Endothelial cell of umbilical vein (primary cell): ENCODE results near the gene CTNND2. TPM values are rescaled to one million over a fixed set of nuclear protein-coding genes. Genes with fewer than 3 reads are reported as not detected.

Experiments used
- BruUV-seq: library from RNA; stranded (reverse); fragments of 400-500 nt; replicated peaks from 2 replicates; lab custom pipeline; 2021; lab: Mats Ljungman, UMichigan
- CTCF ChIA-PET: fragments of 300-600, 350-600 bp; sonication (Branson Sonifier 250); formaldehyde crosslinking; loops from one replicate; lab custom pipeline; 2021; ENCODE audit warnings: antibody characterized with exemption, inconsistent platforms; lab: Charles Lee
- POLR2A ChIA-PET: fragments of 300-600, 350-600 bp; sonication (Branson Sonifier 250); formaldehyde crosslinking; loops from one replicate; lab custom pipeline; 2021; ENCODE audit warnings: antibody characterized with exemption, inconsistent platforms; lab: Charles Lee
- DNase-seq: peaks from one replicate; pipeline ENCODE4 v3.0.0-alpha.2; 2011; ENCODE audit warnings: low read depth, low spot score
- FAIRE-seq: peaks from 2 replicates; lab custom pipeline; 2011; peaks lifted over from hg19 to GRCh38; lab: Jason Lieb, UNC
- H2AFZ ChIP-seq: 2 replicates; pipeline ENCODE4 v1.6.0; 2012; ENCODE audit warnings: low read depth, low read length, control low read depth, inconsistent platforms
- H3K27ac ChIP-seq: 2 replicates; pipeline ENCODE4 v1.5.1; 2011; ENCODE audit warnings: low read depth, mild to moderate bottlenecking, control low read depth, low read length, moderate library complexity; ENCODE audit not compliant: insufficient read depth
- H3K27me3 ChIP-seq, 2 experiments: 2 replicates each; pipeline versions ENCODE4 v1.6.0 to v1.6.1; 2011; ENCODE audit warnings: low read length in 2 of 2, mixed read lengths in 1 of 2; ENCODE audit not compliant: control insufficient read depth in 2 of 2, insufficient read depth in 2 of 2
- H3K36me3 ChIP-seq, 2 experiments: 2 replicates in 1 of 2; 3 replicates in 1 of 2; pipeline ENCODE4 v1.5.1; 2011; ENCODE audit warnings: low read length in 2 of 2, mild to moderate bottlenecking in 1 of 2, moderate library complexity in 1 of 2; ENCODE audit not compliant: control insufficient read depth in 2 of 2, insufficient read depth in 2 of 2; ENCODE audit errors: extremely low read depth in 1 of 2
- H3K4me1 ChIP-seq: 3 replicates; pipeline ENCODE4 v1.5.1; 2011; ENCODE audit warnings: mild to moderate bottlenecking, low read length; ENCODE audit not compliant: control insufficient read depth, insufficient read depth; ENCODE audit errors: extremely low read depth
- H3K4me2 ChIP-seq: 2 replicates; pipeline ENCODE4 v1.6.1; 2011; ENCODE audit warnings: low read length, control low read depth, mixed read lengths; ENCODE audit not compliant: insufficient read depth
- H3K4me3 ChIP-seq, 3 experiments: fragments of 200-600 bp in 1 of 3; sonication (generic), shearing (Covaris generic) in 1 of 3; replicated peaks in 1 of 3; 2 replicates each; pipeline ENCODE4 v1.5.1; 2011 to 2016; ENCODE audit warnings: control low read depth in 3 of 3, low read length in 3 of 3, mild to moderate bottlenecking in 2 of 3, inconsistent platforms in 1 of 3, low read depth in 1 of 3, moderate library complexity in 1 of 3; ENCODE audit not compliant: insufficient read depth in 1 of 3
- H3K79me2 ChIP-seq: 2 replicates; pipeline ENCODE4 v1.6.0; 2012; ENCODE audit warnings: low read length, inconsistent platforms; ENCODE audit not compliant: control insufficient read depth, insufficient read depth
- H3K9ac ChIP-seq: replicated peaks from 2 replicates; pipeline ENCODE3; 2011; ENCODE audit warnings: low read length, control low read depth; ENCODE audit not compliant: insufficient read depth; ENCODE audit errors: extremely low read depth
- H3K9me1 ChIP-seq: replicated peaks from 3 replicates; pipeline ENCODE4 v1.6.0; 2011; ENCODE audit warnings: mild to moderate bottlenecking, low read length; ENCODE audit not compliant: control insufficient read depth, insufficient read depth; ENCODE audit errors: extremely low read depth
- H3K9me3 ChIP-seq: replicated peaks from 2 replicates; pipeline ENCODE4 v1.5.1; 2012; ENCODE audit warnings: low read length, inconsistent platforms; ENCODE audit not compliant: control insufficient read depth, insufficient read depth
- H4K20me1 ChIP-seq: replicated peaks from 2 replicates; pipeline ENCODE3; 2011; ENCODE audit warnings: mild to moderate bottlenecking, low read length; ENCODE audit not compliant: control insufficient read depth, insufficient read depth; ENCODE audit errors: extremely low read depth
- FOS ChIP-seq: IDR thresholded peaks from 2 replicates; pipeline ENCODE4 v1.6.1; 2011; ENCODE audit warnings: mild to moderate bottlenecking, low read length, moderate library complexity, borderline replicate concordance; ENCODE audit not compliant: insufficient read depth
- MYC ChIP-seq: IDR thresholded peaks from one replicate; pipeline ENCODE4 v1.6.1; 2011; ENCODE audit warnings: mild to moderate bottlenecking, low read depth, low read length
- dilution Hi-C: fragments of 300-500 bp; cut with MboI; formaldehyde crosslinking; loops from one replicate; pipeline ENCODE4 v1.15.0; 2019; ENCODE audit warnings: low sequenced_read_pairs; ENCODE audit not compliant: extremely low pct_ligation_motif_present
- intact Hi-C: fragments of 100-400 bp; cut with micrococcal nuclease; formaldehyde crosslinking; loops from one replicate; pipeline ENCODE4 v1.10.0; 2022
- polyA plus RNA-seq, 4 experiments: library from polyadenylated mRNA; depleted of rRNA in 3 of 4; stranded (reverse) in 3 of 4; unstranded in 1 of 4; fragments of >200 nt; gene quantifications; 2 replicates each; pipeline versions ENCODE4 v1.2.1 to v1.2.3, GENCODE V29; 2011 to 2012; ENCODE audit warnings: missing spikeins in 1 of 4
- total RNA-seq: library from RNA; stranded (reverse); gene quantifications from 2 replicates; pipeline ENCODE4 v1.2.3, GENCODE V29; 2021
- TF ChIP-seq, protein P1 (sequence below): IDR thresholded peaks from 2 replicates; pipeline ENCODE4 v1.6.1; 2011; ENCODE audit not compliant: insufficient read depth, insufficient read length
- TF ChIP-seq, protein P2 (sequence below), 2 donors: IDR thresholded peaks; 1 replicate in 1 of 2; 2 replicates in 1 of 2; pipeline ENCODE4 v1.5.1; 2011; ENCODE audit warnings: low read length in 2 of 2, mild to moderate bottlenecking in 2 of 2, moderate library complexity in 2 of 2, control low read depth in 1 of 2, inconsistent platforms in 1 of 2, low read depth in 1 of 2; ENCODE audit not compliant: insufficient read depth in 1 of 2; ENCODE audit errors: extremely low read depth in 1 of 2

CTNND2 gene
- total and polyA plus RNA-seq, 2 donors (not counting 3 experiments of a cell fraction or from before 2014, with no cell fraction given), result not detected

DNA sequence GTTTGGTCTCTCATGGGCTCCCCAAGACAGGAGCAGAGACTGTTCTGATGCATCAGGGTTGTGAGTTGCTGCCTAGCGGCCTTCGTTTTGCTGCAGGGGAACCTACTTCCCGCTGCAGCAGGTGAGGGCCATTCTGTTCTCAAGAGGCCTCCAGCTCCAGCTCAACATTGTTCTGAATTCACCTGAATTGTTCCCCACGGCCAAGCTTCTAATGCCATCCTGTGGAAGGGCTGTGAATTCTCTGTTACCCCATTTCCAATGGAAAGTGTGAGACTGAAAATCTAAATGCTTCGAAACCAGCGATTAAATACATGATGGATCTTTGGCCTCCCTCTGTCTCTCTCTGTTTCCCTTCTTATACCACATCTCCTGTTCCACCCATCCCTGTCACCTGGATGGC is 794.1 kb downstream of the CTNND2 start:
- Histone ChIP-seq H3K36me3 (no peaks in the 10 kb centered on the region), H3K79me2 (no peaks in the 10 kb centered on the region), H3K9ac (no peak overlapping the region), H4K20me1 (no peaks in the 10 kb centered on the region), H3K9me3 (no peaks in the 10 kb centered on the region), H3K27ac (no peak overlapping the region), H3K27me3 (no peaks in the 10 kb centered on the region), H3K4me3 (no peak overlapping the region), H3K9me1 (no peaks in the 10 kb centered on the region), H3K4me1 (no peaks in the 10 kb centered on the region), H2AFZ (no peak overlapping the region), H3K4me2 (no peak overlapping the region)
- no peak for DNase-seq
- TF ChIP-seq, protein P1, sequence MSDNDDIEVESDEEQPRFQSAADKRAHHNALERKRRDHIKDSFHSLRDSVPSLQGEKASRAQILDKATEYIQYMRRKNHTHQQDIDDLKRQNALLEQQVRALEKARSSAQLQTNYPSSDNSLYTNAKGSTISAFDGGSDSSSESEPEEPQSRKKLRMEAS, result no peak
- TF ChIP-seq MYC, result no peak
- TF ChIP-seq FOS, result no peak
- TF ChIP-seq, protein P2, sequence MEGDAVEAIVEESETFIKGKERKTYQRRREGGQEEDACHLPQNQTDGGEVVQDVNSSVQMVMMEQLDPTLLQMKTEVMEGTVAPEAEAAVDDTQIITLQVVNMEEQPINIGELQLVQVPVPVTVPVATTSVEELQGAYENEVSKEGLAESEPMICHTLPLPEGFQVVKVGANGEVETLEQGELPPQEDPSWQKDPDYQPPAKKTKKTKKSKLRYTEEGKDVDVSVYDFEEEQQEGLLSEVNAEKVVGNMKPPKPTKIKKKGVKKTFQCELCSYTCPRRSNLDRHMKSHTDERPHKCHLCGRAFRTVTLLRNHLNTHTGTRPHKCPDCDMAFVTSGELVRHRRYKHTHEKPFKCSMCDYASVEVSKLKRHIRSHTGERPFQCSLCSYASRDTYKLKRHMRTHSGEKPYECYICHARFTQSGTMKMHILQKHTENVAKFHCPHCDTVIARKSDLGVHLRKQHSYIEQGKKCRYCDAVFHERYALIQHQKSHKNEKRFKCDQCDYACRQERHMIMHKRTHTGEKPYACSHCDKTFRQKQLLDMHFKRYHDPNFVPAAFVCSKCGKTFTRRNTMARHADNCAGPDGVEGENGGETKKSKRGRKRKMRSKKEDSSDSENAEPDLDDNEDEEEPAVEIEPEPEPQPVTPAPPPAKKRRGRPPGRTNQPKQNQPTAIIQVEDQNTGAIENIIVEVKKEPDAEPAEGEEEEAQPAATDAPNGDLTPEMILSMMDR (IDR thresholded peaks at IDR 0.05; ENCODE audit: extremely low read depth in 1 of 2, insufficient read depth in 1 of 2, low read depth in 1 of 2, low read length in 2 of 2), result no peak
- dilution Hi-C loops (no loop called here), intact Hi-C loops (no loop called here)
- no peak for FAIRE-seq
- ChIA-PET POLR2A (no interaction called here), CTCF (no interaction called here)
- no TSS peak for BruUV-seq

DNA sequence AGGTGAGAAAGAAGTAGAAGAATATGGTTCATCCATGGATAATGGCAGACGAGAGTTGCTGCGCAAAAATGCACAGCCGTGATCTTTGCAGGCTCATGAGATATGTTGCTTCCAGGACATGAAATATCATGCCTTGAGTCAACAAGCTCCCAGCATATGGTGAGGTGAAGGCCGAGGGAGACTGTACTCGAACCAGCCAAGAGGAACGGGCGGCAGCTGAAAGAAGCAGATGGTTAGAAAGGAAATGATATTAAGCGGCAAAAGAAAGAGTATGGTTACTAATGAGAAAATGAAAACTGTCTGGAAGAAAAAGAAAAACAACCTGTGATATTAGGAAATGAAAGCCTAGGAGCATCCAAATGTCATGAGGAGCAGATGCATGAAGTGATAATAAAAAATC is 798.5 kb downstream of the CTNND2 start:
- POLR2A ChIA-PET, result no interaction called here
- H4K20me1 ChIP-seq, result no peaks in the 10 kb centered on the region
- H2AFZ ChIP-seq, result no peak overlapping the region
- dilution Hi-C loops, result no loop called here
- H3K4me2 ChIP-seq, result no peak overlapping the region
- H3K27me3 ChIP-seq, result no peaks in the 10 kb centered on the region
- intact Hi-C loops, result no loop called here
- no peak overlapping the region for H3K4me3 ChIP-seq
- no peak overlapping the region for H3K9ac ChIP-seq
- TF ChIP-seq, protein P1, result no peak
- no peaks in the 10 kb centered on the region for H3K9me3 ChIP-seq
- no peak for DNase-seq
- H3K4me1 ChIP-seq, result no peaks in the 10 kb centered on the region
- H3K36me3 ChIP-seq, result no peaks in the 10 kb centered on the region
- CTCF ChIA-PET, result no interaction called here
- BruUV-seq, result no TSS peak
- no peaks in the 10 kb centered on the region for H3K79me2 ChIP-seq
- H3K9me1 ChIP-seq, result no peaks in the 10 kb centered on the region
- no peak for FAIRE-seq
- no peak overlapping the region for H3K27ac ChIP-seq
